HG02642 (cell line): ENCODE data around the gene DLG2.

ENCODE experiments used
- ATAC-seq: cut with Tn5 transposase; IDR thresholded peaks from one replicate; pipeline ENCODE4 v1.9.1; 2021; ENCODE audit warnings: mild to moderate bottlenecking; ENCODE audit not compliant: unreplicated experiment, poor library complexity

Gene DLG2

DNA sequence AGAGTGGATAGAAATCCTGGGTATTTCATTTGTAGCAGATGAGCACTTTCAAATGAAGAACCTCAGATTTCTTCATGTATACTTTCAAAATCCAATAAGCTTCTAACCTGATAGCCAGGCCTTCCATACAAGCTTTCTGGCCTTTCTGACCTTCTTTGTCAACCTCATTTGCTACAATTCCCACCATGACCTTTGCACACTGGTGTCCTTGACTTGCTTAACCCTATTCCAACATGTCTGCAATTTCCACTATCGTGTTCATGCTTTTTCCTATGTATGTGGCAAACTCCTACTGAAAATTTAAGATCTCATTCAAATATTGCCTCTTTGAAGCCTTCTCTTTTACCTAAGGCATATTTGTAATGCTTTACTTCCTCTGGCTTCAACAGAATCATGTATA, 2098.9 kb downstream of the DLG2 start:
- no peak for ATAC-seq

DNA sequence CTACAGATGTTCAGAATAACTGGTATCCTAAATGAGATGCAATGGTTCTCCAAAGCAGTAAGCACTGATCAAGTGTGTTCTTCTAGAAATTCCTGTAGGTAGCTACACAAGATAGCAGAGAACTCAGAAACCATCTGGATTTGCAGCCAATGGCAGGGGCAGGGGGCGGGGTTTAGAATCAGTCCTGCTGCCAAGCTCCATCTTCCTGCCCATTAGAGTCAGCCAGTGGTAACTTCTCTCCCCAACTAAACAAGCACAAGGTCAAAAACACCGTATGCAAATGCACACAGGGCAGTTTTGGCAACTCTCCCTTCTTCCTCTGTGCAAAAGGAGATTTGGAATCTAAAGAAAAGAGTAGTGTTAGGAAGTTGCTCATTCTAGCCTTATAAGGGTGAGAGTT, 2103.5 kb downstream of the DLG2 start:
- no peak for ATAC-seq

DNA sequence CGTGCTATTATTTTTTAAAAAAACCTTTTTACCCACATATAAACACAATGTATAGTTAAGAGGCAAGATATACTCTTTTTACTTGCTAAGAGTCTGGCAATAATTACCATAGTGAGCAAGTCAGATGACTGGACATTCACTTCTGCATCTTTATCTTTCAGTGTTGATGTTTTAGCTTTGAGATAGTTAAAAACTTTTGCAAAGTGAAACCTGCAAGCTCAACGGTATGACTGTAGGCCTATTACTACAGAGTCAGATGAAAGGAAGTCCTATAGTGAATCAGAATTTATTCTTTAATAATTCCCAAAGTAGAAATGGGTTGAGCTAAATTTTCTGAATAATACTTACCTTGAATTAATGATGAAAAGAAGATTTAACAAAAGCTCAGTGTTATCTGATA, 2104.2 kb downstream of the DLG2 start:
- no peak for ATAC-seq

DNA sequence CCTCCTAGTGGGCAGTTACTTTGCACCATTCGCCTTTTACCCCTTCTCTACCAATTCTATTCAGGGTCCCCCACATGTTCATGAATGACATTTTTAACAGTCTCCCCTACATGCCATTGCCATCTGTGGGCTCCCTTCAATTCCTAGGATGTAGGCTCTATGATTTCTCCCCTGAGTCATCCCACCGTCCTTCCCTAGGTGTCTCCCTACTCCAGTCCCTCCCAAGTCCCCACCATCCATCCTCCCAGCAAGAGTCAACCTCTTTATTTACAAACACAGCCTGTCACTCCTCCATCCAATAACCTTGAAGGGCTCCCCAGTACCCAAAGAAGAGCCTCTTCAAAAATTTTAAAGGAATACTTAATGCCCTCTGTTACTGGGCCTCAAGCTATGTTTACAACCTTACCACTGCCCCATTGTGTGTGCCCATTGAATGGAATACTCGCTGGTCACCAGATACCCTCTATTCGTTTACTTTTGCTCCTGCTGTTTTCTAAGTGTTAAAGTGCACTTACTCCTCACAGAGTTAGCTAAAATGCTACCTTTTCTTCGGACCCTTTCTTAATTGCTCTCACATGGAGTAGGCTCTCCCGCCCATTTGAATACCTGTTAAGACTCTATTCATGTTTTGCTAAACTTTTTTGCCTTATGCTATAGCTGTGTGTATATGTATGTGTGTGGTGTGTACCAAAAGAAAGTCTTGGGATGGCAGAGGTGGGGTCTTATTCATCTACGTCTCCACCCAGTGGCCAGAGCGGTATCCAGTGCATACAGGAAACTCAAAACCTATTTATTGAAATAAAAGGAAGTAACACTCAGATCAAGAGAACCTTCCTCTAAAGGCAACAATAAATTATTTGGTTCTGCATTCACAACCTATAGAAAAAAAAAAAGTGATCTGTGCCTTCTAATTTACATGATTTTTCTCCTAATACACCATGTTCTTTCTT, 2105.2 kb downstream of the DLG2 start:
- no peak for ATAC-seq

DNA sequence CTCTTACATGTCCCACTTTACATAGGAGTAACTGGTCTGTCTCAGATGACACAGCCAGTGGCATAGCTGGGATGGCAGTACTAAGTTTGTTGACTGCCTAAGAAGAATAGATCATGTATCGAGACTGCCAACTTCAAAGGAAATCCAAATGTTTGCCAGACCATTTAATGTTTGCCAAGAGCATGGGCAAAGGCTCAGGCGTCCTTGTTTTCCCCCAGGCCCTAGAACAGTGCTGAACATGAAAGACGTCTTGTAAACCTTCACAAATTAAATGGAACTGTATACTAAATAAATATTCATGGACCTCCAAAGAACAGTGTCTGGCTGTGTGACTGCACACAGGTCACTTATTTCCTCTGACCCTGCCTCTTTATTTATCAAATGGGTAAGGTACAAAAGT, 2106.3 kb downstream of the DLG2 start:
- no peak for ATAC-seq

DNA sequence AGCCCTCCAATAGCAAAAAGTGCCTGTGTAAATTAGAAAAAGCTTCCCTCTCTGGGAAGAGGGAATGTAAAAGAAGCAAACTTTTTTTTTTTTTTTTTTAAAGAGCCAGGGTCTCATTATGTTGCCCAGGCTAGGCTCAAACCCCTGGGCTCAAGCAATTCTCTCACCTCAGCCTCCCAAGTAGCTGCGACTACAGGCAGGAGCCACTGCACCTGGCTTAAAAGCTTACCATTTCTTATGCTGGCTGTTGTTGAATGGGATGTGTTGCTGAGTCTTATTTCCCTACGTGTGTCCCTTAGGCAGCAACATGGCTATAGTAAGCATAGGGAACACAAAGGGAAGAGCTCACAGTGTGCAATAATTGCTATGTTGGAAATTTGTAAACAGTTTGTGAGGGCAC, 2115.5 kb downstream of the DLG2 start:
- no peak for ATAC-seq

DNA sequence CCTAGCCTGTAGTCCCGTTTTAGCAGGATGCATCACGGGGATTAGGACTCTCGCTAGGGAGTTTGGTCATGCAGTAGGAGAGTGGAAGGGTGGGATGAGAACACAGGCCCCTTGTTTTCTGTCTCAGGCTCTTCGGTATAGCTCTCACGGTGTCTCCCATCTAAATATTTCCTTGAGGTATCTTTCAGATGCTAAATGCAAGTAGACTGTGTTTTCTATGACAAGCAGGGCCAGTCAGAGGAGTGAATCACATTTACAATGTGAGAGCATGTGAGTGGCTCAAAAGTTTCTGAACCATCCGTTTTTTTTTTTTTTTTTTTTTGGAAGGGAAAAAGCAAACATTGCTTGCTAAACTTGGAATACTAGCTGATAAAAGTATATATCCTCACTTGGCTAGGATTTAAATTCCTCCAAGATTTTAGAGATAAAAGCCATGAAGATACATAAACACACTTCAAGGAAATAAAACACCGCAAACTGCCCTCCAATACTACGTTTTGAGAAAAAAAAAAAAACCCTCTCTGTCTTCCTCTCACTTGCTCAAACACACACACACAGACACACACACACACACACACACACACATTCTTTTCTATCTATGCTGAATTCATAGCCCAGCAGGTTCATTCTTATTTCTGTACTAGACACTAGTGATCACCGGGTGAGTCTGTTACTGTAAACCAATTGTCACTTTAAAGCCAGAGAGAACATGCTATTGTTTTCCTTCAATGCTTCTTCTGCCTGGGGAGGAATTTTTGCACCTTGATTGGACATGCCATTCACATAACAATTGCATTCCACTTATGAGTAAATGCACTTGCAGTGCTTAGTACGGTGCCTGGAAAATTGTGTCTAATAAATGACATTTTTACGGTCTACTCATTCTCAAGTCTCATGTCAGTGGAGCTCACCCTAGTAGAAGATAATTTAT, 2116.3 kb downstream of the DLG2 start:
- no peak for ATAC-seq

DNA sequence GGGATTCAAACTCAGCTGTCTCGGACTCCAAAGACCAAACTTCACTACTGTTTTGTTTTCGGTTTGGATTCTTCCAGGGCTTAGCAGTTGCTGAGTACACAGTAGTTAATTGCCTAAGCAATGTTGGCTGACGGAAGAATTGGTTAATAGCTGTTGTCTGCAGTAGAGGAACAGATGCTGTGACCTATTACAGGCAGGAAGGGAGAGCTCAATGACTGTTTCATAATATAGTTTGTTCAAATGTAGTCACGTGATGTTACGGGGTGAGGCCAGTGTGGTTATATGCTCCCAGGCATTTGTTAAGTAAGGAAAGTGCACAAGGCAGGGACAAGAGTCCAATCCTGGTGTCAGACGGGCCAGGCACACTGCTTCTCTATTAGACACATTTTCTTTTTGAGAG, 2118.3 kb downstream of the DLG2 start:
- ATAC-seq = no peak

DNA sequence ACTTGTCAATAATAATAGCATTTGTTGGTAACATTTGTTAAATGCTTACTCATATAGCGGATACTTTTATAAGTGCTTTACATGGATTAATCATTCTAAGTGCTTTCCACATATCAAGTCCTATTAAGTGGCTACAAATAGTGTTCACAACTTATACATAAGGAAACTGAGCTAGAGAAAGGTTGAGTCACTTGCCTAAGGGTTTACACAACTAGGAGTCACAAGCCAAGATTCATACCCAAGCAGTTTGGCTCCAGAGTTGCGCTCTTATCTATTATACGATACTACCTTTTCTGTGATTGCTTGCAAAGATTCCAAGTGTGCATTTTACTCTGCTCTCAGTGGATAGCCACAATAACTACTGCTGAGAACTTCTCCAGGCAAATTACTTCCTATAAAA, 2125.1 kb downstream of the DLG2 start:
- ATAC-seq = no peak

DNA sequence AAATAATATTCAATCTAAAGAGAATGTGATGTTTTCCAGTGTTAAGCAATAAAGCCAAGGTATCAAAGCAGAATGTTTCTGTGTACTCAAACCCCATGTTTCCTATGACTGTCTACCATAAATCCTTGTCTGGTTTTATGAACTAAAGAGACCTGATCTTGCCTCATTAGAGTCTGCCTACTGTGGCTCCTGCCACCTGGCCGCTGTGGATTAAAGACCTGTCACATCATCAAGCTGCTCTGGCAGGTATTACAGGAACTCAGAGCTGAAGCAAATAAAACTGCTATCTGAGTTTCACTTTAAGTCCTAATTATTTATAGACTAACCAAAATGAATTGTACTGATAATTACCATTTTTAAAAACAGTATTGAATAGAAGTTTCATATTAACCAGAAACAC, 2133.2 kb downstream of the DLG2 start:
- ATAC-seq = no peak

DNA sequence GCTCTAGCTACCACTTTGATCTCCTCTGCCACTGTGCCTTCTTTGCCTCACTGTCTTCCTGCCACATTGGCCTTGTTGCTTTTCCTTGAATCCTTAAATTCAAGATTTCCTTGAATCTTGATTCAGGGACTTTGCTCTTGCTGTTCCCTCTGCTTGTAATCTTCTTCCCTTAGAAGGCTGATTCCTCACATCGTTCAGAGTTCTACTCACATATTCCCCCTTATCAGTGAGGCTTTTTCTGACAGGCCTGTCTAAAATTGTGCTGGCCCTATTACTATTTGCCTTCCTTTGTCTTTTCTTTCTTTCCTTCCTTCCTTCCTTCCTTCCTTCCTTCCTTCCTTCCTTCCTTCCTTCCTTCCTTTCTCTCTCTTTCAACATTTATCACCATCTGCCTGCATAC, 2134.1 kb downstream of the DLG2 start:
- no peak for ATAC-seq

DNA sequence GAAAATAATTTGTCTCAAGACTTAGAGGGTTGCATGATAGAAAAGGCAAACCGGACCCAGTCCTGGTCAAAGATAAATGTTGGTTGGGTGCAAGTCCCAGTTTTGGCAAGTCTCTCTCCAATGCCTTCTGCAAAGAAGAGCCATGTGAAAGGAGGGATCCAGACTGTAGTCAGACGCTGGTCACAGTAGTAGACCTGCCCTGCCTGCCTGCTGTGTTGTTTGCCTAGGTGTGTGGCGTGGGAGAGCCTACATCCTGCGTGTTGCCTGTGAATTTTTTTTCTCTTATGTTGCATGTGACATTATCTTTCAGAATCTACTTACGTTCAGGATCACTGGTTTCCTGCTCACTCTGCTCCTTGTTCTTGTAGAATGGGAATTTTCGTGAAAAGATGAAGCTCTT, 2143.3 kb downstream of the DLG2 start:
- no peak for ATAC-seq

DNA sequence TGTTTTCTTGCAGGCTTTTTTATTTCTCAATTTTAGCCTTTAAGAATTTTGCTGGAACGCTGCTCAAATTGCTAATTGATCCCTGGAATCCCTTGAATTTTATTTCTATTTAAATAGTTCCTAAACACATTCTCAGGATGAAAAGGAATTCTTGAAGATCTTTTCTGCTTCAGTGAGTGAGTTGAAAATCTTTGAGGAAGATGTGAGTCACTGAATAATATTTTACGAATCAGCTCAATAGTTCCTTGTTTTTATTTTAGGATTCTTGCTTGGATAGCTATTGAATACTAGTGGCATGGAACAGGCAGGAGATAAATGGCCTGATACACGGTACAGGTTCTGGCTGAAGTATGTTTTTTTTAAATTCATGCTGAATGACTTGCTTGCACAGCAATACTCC, 2146.3 kb downstream of the DLG2 start:
- no peak for ATAC-seq

DNA sequence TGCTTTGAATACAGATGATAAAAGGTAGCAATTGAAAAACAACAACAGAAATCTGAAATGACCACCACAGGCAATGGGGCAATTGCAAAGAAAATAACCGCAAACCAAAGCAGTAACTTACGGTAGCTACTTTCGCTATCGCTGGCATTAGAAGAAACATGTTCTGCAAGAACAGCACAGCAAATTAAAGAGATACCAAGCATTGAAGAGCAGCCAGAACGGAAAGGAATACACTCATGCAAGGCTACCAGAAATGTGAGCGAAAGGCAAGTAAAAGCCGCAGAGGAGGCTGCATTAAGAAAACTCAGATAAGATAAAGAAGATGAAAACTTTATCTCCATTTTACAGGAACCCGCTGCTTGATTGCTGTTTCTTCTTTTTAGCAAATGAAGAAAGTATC, 2146.9 kb downstream of the DLG2 start:
- no peak for ATAC-seq

DNA sequence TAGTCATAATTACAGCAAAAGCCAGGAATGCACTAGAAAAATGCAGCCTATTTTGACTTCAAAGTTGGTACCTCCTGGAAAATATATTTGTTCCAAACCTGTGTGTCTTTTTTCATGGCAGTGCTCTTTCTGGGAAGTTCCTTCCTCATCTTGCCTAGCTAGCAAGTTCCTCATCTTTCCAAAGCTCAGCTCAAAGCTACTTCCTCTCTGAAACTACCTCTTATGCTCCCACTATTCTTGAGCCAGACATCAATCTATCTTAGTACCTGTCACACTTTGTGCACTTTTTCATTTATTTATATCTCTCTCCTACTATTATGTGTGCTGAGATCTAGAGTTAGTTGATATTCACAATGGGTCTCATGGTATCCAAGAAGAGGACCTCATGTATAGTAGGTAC, 2149.4 kb downstream of the DLG2 start:
- ATAC-seq = no peak

DNA sequence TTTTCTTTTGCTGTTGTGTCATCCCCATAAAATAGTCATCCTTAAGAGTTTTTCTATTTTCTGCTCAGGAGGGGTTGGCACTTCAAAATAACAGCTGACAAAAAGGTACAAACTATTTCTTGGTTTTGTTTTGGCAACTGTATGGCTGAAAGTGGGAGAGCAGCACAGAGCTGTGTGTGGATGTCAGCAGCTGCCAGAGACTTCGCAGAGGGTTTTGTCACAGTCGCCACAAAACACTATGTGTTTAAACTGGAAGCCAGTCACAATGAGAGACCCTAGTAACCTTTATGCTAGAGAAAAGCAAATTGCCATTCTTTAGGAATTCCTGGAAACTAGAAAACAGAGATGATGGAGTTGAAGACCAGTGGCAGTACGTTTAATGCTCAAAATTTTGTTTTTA, 2151.4 kb downstream of the DLG2 start:
- ATAC-seq = no peak

DNA sequence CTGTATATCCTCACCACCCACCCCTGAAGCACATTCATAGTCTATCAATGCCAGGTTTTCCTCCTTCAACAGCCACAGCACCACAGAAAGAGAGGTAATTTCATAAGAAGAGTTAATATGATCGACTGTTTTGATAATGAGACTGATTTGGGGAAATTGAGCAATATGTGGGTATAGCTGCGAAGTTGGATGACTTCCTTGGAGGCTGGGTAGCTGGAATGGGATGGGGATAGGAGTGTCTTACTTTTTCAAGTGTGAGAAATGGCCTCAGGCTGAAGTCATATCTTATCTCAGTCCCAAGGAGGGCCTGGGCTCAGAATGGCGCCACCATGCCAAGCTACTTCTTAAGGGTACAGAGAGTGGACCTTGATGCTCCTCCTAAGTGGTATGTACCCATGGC, 2153.4 kb downstream of the DLG2 start:
- ATAC-seq = no peak

DNA sequence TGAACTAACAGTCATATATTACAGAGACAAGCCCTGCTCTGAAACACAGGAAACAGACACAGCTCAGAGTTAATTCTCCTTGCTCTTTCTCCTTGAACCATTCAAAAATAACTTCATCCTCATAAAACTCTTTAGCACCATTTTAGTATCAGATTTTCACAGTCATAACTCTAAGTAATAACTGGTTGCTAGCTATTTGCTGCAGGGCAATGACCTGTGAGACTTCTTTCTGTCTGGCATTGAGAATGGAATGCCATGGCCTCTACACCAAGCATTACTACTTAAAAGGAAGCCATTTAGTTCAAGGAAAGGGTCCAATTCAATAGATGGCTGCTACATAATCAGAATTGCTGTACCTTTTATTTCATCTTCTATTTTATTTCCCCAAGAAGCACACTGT, 2154.3 kb downstream of the DLG2 start:
- ATAC-seq = no peak

DNA sequence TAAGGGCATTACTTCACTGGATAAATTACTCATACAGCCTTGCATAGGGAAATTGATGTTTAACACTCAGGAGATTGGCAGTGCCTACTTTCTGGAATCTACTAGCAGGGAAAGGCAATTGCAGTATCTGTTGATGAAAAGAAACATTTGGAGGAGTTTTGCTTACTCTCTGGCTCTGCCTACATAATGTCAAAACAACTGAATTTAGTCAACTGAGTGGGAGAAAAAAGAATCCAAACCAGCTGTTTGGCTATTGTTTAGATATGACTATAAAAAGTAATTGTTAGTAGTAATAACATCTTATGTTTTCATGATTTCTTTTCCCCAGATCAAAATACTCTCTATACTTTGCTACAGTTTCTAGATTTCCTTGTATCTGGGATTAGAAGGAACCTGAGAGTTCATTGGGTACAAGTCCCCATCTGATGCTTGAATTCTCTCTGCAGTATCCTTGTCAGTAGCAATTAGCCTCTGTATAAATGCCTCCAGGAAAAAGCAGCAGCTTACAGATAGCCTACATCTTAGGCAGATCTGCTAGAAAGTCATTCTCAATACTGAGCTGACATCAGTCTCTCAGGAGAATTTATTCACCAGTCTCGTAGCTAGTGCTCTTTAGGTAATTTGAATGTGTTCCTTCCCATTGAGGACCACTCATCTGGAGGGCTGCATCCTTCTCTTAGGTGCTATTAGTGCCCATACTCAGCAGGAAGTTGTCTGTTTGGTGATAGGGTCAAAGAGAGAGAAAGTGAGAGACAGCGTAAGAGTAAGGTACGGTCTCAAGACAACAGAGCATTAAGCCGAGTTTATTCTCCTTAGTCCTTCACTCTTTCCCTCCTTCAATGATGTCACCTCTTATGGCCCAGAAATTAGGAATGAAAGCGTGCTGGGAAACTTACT, 2155.1 kb downstream of the DLG2 start:
- ATAC-seq = no peak

DNA sequence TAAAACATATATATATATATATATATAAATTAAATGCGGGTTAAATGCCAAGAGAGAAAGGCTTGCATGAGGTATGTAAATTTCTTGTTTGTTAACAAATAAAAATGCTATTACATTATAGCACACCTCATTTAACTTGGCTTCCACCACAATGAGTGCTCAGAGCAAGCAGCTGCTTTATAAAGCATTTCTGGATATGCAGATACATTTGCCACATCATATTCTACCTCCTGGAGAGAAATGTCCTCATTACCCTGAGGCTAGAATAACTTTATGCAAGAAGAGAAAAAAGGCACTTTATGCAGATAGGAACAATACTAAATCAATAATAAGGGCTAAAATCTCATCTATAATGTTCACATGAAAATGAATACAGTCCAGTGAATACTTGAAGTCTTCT, 2159.3 kb downstream of the DLG2 start:
- no peak for ATAC-seq
